ENCODE results near the gene MMP21. TPM values are rescaled to one million over a fixed set of nuclear protein-coding genes. Genes with fewer than 3 reads are reported as not detected.

Gene MMP21
- total and polyA plus RNA-seq, 2 experiments from 2014 or later: not detected

DNA sequence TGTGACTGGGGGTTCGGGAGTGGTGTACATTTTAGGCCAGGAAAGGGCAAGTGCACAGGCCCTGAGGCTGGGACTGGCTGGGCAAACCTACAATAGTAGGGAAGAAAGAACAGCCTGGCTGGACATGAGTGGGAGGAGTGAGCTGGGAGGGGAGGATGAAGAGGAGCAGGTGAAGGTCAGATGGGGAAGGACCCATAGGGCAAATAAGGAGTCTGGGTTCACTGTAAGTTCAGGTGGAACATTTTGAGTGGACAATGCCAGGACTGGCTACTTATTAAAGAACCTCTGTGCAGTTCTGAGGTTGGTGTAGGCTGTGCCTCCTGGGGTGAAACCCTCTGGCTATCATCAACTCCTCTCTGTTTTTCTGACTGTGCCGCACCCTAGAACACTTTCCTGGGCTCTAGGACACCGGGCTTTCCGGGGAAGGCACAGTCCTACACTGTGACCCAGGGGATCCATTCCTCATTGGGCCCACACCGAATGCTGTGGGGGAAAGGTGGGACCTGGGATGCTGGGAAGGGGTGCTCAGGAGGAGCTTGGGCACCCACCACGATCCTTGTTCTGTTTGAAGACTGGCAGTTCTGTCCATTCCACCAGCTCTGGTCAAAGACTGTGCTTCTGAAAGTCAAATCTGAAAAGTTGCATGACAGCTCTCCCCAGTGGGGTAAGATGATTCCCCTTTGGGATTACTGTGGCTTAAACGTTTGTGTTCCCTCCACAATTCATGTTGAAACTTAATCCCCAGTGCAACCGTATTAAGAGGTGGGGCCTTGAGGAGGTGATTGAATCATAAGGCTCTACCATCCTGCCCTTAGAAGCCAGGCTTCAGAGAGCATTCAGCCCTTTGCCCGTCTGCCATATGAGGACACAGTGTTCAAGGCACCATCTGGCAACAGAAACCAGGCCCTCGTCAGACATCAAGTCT is 4.0 kb upstream of the MMP21 start:
- H3K9me2 ChIP-seq (ENCODE audit: insufficient read depth): no peaks in the 10 kb centered on the region
- no peak overlapping the region for H2AFZ ChIP-seq
- H4K20me1 ChIP-seq (replicated peaks; ENCODE audit: insufficient read depth): no peaks in the 10 kb centered on the region
- ATAC-seq: no peak
- H3F3A ChIP-seq (replicated peaks; ENCODE audit: low read depth): no peaks in the 10 kb centered on the region
- no peaks in the 10 kb centered on the region for H3K27me3 ChIP-seq (ENCODE audit: insufficient read depth)
- H3K4me1 ChIP-seq (ENCODE audit: insufficient read depth): no peaks in the 10 kb centered on the region
- H3K36me3 Mint-ChIP-seq (ENCODE audit: low read depth): no peaks in the 10 kb centered on the region; the same call in 2 of the 3 replicates
- no peaks in the 10 kb centered on the region for H3K36me3 ChIP-seq (ENCODE audit: insufficient read depth)
- H3K4me3 ChIP-seq: no peak overlapping the region
- no peaks in the 10 kb centered on the region for H3K79me2 ChIP-seq (replicated peaks; ENCODE audit: insufficient read depth)
- no peak for DNase-seq (ENCODE audit: low spot score)
- H3K27ac ChIP-seq (ENCODE audit: low read depth): no peak overlapping the region
- TF ChIP-seq ZNF331 (CRISPR knock-in tag; IDR thresholded peaks at IDR 0.05; ENCODE audit: low read depth): no peak
- TF ChIP-seq, protein P1, sequence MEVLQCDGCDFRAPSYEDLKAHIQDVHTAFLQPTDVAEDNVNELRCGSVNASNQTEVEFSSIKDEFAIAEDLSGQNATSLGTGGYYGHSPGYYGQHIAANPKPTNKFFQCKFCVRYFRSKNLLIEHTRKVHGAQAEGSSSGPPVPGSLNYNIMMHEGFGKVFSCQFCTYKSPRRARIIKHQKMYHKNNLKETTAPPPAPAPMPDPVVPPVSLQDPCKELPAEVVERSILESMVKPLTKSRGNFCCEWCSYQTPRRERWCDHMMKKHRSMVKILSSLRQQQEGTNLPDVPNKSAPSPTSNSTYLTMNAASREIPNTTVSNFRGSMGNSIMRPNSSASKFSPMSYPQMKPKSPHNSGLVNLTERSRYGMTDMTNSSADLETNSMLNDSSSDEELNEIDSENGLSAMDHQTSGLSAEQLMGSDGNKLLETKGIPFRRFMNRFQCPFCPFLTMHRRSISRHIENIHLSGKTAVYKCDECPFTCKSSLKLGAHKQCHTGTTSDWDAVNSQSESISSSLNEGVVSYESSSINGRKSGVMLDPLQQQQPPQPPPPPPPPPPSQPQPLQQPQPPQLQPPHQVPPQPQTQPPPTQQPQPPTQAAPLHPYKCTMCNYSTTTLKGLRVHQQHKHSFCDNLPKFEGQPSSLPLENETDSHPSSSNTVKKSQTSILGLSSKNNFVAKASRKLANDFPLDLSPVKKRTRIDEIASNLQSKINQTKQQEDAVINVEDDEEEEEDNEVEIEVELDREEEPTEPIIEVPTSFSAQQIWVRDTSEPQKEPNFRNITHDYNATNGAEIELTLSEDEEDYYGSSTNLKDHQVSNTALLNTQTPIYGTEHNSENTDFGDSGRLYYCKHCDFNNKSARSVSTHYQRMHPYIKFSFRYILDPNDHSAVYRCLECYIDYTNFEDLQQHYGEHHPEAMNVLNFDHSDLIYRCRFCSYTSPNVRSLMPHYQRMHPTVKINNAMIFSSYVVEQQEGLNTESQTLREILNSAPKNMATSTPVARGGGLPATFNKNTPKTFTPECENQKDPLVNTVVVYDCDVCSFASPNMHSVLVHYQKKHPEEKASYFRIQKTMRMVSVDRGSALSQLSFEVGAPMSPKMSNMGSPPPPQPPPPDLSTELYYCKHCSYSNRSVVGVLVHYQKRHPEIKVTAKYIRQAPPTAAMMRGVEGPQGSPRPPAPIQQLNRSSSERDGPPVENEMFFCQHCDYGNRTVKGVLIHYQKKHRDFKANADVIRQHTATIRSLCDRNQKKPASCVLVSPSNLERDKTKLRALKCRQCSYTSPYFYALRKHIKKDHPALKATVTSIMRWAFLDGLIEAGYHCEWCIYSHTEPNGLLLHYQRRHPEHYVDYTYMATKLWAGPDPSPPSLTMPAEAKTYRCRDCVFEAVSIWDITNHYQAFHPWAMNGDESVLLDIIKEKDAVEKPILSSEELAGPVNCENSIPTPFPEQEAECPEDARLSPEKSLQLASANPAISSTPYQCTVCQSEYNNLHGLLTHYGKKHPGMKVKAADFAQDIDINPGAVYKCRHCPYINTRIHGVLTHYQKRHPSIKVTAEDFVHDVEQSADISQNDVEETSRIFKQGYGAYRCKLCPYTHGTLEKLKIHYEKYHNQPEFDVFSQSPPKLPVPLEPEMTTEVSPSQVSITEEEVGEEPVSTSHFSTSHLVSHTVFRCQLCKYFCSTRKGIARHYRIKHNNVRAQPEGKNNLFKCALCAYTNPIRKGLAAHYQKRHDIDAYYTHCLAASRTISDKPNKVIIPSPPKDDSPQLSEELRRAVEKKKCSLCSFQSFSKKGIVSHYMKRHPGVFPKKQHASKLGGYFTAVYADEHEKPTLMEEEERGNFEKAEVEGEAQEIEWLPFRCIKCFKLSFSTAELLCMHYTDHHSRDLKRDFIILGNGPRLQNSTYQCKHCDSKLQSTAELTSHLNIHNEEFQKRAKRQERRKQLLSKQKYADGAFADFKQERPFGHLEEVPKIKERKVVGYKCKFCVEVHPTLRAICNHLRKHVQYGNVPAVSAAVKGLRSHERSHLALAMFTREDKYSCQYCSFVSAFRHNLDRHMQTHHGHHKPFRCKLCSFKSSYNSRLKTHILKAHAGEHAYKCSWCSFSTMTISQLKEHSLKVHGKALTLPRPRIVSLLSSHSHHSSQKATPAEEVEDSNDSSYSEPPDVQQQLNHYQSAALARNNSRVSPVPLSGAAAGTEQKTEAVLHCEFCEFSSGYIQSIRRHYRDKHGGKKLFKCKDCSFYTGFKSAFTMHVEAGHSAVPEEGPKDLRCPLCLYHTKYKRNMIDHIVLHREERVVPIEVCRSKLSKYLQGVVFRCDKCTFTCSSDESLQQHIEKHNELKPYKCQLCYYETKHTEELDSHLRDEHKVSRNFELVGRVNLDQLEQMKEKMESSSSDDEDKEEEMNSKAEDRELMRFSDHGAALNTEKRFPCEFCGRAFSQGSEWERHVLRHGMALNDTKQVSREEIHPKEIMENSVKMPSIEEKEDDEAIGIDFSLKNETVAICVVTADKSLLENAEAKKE (CRISPR knock-in tag; IDR thresholded peaks at IDR 0.05): no peak
- no peak for TF ChIP-seq STAT1 (IDR thresholded peaks at IDR 0.05; ENCODE audit: unreplicated experiment)
- no peak for TF ChIP-seq EZH2phosphoT487 (IDR thresholded peaks at IDR 0.05; ENCODE audit: unreplicated experiment)
- TF ChIP-seq EZH2 (IDR thresholded peaks at IDR 0.05; ENCODE audit: low read depth, unreplicated experiment): no peak
- TF ChIP-seq POLR2AphosphoS5 (IDR thresholded peaks at IDR 0.05; ENCODE audit: low read depth): no peak
- no peak for TF ChIP-seq ETS1 (IDR thresholded peaks at IDR 0.05)
- TF ChIP-seq JUNB (IDR thresholded peaks at IDR 0.05; ENCODE audit: unreplicated experiment): no peak
- no peak for TF ChIP-seq ZNF114 (CRISPR knock-in tag; IDR thresholded peaks at IDR 0.05)
- TF ChIP-seq CREB1 (CRISPR knock-in tag; IDR thresholded peaks at IDR 0.05; ENCODE audit: low read depth): no peak
- TF ChIP-seq, protein P2, sequence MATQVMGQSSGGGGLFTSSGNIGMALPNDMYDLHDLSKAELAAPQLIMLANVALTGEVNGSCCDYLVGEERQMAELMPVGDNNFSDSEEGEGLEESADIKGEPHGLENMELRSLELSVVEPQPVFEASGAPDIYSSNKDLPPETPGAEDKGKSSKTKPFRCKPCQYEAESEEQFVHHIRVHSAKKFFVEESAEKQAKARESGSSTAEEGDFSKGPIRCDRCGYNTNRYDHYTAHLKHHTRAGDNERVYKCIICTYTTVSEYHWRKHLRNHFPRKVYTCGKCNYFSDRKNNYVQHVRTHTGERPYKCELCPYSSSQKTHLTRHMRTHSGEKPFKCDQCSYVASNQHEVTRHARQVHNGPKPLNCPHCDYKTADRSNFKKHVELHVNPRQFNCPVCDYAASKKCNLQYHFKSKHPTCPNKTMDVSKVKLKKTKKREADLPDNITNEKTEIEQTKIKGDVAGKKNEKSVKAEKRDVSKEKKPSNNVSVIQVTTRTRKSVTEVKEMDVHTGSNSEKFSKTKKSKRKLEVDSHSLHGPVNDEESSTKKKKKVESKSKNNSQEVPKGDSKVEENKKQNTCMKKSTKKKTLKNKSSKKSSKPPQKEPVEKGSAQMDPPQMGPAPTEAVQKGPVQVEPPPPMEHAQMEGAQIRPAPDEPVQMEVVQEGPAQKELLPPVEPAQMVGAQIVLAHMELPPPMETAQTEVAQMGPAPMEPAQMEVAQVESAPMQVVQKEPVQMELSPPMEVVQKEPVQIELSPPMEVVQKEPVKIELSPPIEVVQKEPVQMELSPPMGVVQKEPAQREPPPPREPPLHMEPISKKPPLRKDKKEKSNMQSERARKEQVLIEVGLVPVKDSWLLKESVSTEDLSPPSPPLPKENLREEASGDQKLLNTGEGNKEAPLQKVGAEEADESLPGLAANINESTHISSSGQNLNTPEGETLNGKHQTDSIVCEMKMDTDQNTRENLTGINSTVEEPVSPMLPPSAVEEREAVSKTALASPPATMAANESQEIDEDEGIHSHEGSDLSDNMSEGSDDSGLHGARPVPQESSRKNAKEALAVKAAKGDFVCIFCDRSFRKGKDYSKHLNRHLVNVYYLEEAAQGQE (IDR thresholded peaks at IDR 0.05; ENCODE audit: unreplicated experiment): no peak
- no peak for TF ChIP-seq NANOG (IDR thresholded peaks at IDR 0.05; ENCODE audit: borderline replicate concordance)
- TF ChIP-seq CTCF (conservative IDR thresholded peaks at IDR 0.05; ENCODE audit: low read depth in 2 of 2): no peak
- no peaks in the 10 kb centered on the region; the same call in 2 of the 3 replicates for H3K4me1 Mint-ChIP-seq
- H3K9me3 Mint-ChIP-seq: peaks cover 5% of the 10 kb centered on the region; the same call in 2 of the 3 replicates
- H3K4me2 ChIP-seq: no peak overlapping the region
- H3K4me3 Mint-ChIP-seq: no peak overlapping the region
- no peaks in the 10 kb centered on the region for H3K27me3 Mint-ChIP-seq (ENCODE audit: insufficient read depth, low read depth, poor library complexity)
- no peak overlapping the region for H3K27ac Mint-ChIP-seq
